ENCODE measurements around the gene ZXDC. TPM values are rescaled to one million over a fixed set of nuclear protein-coding genes. Genes with fewer than 3 reads are reported as not detected.

The ZXDC gene
- total RNA-seq, 1 donor from 2014 or later = 29.5 TPM

DNA sequence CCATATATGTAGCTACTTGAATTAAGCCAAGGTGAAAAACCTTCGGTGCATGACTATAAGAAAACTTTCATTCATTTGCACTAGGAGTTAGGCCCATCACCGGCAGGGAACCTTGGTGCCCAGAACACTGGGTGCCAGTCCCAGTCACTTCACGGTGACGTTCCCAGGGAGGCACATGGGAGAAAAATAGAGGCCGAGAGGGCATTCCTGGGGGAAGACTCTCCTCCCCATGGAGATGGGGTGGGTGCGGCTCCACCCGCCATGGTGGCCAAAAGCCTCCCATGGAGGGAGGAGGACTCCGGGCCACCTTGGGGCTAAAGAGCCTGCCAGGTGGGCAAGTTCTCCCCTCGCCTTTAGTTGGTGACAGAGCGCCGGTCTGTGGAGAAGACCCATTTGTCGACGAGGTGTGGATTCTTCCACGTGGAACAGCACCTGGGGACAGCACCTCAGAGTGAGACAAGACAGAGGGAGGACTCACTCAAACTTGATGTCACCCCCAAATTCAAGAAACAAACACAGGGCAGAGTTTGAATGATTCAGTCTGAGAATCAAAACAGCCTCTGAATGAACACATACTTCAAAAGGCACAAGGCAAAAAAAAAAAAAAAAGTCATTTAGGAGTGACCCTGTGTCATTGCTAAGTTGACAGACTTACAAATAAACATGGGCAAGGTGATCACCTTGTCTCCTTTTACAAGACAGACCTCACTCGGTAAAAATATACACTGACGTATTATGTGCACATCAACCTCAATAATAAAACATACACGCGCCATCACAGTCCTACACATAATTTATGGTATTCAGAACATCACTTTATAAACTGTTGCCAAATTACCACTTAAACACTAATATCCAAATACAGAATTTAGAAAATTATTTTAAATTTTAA lies 38.6 kb downstream of the ZXDC start:
- no peak for DNase-seq (ENCODE audit: low read depth)

DNA sequence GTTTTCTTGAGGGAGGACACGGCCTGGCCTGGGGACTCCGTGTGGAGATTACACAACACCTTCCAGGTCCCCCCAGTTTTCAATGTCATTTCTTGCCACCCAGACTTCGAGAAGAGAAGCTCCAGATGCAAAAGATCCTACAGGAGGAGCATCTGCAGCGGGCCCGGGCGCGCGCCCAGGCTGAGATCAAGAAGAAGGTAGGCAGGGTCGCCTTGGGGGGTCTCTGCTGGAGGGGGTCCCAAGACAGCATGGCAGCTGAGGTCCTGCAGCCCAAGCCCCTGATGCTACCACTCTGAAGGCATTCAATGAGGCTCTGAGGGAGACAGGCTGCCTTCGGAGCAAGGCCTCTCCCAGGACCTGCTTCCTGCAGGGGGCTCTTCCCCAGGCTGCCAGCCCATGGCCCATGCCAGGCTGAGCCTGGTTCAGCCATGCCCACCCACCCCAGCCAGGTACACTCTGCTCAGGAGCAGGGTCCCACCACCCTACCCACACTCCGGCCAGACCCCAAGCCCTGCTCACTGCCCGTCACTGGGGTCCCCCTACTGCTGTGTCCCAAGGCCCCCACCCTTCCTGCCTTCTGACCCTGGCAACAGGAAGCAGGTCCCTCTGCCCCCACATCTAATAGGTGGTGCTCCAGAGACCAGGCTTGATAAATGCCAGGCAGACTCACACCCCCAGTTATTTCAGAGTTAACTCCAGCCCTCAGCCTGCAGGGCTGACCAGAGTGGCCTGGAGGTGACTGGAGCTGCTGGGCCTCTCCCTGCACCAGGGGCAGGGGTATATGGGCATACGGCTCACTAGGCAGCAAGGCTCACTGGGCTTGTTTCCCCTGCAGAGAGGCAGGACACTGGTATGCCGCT lies 40.0 kb downstream of the ZXDC start:
- DNase-seq (ENCODE audit: low read depth) = no peak

DNA sequence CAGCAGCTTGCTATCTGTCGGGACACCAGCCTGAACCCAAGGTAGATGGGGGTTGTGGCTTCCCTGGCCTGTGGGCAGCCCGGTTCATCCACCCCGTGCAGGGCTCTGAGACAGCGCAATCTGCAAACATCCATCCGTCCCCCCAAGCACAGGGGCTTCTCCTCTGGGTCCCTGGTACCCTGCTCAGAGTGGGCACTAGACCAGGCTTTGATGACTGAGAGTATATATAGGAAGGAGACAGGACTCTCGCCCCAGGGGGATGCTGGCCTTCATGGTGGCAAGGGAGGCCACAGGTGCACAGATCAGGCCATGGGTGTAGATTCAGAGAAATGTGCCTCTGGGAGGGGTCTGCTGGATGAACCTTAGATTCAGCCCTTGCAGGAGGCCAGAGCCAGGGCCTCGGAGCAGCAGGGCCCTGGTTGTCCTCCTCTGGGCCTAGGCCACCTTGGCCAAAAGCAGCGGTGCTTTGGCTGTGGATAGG lies 40.7 kb downstream of the ZXDC start:
- no peak for DNase-seq (ENCODE audit: low read depth)

DNA sequence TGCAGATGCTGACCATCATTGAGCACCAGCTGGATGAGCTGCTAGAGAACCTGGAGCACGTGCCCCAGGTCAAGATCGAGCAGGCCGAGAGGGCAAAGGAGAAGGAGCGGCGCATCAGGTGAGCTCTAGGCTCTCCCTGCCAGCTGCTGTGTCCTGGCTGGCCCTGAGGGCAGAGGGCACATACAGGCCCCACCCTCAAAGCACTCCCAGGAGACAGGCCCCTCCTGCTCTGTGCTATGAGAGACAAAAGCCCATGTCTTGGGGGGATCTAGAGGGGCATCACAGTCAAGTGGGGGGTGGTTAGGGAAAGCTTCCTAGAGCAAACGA lies 41.5 kb downstream of the ZXDC start:
- DNase-seq (ENCODE audit: low read depth) = no peak

DNA sequence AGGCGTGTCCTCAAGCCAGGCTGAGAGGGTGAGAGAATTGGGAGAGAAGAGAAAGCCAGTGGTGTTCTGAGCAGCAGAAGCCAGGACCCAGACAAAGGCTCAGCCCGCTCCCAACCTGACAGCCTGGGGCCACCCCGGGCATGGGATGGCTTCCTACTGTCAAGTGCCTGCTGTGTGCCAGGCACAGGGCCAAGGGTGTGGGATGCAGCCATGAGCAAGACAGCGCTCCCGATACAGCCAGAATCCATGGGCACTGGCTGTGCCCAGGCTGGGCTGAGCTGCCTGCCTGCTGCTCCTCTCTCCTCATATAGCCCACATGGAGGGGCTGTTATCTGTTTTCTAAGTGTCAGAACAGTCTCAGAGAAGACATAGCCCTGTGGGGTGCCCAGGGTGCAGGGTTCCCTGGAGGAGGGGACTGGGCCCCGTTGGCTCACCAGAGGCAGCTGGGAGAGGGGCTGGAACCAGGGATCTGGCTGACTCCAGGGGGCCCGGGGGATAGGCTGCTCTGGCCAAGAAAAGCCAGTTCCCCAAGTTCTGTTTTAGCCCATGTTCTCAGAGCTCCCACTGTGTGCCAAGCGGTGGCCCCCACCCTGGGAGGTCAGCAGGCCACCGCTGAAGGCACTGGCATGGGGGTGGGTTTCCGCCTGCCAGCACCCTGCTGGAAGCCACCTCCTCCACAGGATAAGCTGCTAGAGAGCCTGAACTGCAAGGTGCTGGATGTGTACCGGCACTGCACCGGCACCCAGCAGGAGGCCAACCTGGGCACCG lies 42.0 kb downstream of the ZXDC start:
- DNase-seq (ENCODE audit: low read depth) = no peak

DNA sequence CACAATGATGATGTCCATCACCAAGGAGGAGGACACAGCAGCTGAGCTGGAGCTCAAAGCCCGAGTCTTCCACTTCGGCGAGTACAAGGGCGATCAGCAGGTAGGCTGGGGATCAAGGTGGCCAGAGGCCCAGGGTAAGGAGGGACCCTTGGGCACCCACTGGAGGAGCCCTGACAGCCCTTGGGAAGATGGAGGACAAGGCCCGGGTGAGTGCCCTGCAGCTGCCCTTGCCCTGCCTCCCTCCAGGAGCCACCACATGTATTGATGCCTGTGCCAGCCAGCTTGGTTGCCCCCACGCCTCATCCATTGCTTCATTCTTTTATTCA lies 42.6 kb downstream of the ZXDC start:
- DNase-seq (ENCODE audit: low read depth) = no peak

DNA sequence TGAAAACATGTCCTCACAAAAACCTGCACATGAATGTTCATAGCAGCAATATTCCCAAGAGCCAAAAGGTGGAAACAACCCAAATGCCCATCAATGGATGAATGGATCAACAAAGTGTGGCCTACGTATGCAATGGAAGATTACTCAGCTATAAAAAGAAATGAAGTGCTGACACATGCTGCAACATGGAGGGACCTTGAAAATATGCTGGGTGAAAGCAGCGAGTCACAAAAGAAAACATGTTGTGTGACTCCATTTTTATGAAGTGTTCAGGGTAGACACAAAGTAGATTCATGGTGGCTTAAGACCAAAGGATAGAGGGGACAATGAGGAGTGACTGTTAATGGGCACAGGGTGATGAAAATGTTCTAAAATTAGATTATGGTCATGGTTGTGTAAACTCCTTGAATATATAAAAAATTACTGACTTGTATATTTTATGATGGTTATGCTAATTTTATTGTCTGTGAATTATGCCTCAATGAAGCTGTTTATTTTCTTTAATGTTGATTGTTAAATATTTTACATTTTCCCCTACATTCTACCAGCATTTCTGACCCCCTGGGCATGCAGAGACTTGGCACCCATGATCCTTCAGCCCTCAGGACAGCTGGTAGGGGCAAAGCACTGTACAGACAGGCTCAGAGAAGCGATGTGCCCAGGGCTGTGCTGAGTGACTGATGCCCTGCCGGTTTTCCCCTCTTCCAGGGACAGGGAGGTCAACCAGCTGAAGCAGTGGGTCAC lies 43.2 kb downstream of the ZXDC start:
- no peak for DNase-seq (ENCODE audit: low read depth)

DNA sequence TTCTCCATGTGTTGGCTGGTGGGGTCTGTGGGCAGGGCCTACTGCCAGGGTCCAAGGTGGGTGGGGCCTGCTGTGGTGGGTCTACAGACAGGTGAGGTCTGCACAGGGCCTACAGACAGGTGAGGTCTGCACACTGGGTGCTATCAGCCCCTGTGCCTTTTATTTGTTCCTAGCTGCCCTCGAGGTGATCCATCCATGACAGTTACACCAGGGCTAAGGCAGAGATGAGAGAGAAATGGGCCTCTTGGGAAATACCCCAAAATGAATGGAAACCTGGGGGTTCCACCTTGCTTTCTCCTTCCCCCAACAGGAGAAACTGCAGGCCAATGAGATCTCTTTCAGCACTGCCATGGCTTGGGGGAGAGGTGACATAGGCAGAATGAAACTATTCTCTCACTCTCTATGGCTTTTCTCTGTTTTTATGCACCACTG lies 44.6 kb downstream of the ZXDC start:
- no peak for DNase-seq (ENCODE audit: low read depth)

DNA sequence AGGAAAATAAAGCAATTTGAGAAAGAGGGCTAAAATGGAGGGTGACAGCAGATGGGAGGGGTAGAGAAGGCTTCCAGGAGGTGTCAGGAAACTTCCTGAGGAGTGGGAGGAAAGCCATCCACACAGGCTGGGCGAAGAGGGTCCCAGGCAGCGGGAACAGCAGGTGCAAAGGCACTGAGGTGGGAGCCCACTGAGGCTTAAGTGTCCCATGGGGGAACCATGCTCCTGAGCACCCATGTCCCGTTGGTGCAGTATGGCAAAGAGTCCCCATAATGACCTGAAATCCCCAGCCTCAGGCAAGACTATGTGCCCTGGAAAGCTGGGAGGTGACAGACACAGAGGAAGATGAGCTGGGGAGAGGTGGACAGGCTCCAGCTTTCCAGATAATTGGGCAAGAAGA lies 50.9 kb downstream of the ZXDC start:
- no peak for DNase-seq (ENCODE audit: low read depth)

DNA sequence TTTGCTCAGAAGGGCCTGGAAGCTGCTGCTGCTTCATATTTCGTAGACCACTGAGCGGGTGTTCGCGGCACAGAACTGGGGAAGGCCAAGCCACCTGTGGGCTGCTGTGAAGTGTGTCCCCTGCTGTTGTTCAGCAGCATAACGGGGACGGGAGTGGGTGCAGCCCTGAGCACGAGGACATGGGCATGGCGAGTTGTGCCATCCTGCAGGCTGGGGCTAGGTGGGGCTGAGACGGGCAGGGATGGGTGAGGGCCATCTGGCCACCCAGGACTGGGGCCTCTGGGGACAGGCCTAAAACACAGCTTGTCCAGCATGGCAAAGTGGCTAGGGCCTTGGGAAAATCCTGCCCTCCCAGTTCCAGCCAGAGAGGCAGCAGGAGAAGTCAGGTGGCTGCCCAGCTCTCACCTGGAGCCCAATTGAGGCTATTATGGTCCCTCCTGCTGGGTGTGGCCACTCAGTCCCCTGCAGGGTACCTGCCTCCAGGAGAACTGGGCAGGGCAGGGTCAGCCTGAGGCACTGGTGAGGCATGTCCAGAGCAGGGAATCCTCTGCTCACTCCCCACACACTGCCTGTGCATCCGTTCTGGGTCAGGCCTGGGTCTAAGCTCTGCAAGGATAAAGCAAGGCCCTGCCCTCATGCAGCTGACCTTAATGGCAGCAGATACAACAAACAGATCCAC lies 51.5 kb downstream of the ZXDC start:
- no peak for DNase-seq (ENCODE audit: low read depth)

DNA sequence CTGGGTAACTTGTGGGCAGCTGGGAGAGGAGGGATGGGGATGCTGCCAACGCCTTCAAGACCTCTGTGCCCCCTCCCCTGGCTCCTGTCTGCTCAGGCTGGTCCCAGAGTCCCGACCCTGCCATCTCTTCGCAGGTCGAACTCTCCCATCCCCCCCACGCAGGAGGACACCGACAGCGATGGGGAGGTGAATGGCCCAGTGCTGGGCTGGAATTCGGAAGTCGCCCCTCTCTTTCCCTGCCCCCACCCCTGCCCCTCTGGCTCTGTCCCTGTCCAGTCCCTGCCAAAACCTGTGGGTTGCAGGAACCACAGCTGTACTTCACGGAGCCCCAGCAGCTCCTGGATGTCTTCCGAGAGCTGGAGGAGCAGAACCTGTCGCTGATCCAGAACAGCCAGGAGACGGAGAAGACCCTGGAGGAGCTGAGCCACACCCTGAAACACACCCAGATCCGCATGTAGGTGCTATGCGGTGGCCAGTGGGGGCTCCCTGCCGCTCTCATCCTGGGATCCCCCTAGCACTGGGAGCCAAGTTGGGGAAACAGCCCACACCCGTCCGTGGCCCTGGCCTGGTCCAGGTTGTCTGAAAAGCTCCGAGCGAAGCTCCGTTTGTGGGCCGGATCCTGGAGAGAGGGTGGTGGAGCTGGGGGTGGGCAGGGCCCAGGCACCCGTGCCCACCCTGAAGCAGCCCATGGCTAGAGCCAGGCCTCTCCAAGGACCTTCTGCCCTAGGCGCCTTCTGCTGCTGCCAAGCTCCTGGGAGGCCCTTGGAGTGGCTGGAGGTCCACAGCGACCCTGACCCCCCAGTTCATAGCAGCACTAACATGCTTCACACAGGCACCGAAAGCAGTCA lies 52.3 kb downstream of the ZXDC start:
- no peak for DNase-seq (ENCODE audit: low read depth)

DNA sequence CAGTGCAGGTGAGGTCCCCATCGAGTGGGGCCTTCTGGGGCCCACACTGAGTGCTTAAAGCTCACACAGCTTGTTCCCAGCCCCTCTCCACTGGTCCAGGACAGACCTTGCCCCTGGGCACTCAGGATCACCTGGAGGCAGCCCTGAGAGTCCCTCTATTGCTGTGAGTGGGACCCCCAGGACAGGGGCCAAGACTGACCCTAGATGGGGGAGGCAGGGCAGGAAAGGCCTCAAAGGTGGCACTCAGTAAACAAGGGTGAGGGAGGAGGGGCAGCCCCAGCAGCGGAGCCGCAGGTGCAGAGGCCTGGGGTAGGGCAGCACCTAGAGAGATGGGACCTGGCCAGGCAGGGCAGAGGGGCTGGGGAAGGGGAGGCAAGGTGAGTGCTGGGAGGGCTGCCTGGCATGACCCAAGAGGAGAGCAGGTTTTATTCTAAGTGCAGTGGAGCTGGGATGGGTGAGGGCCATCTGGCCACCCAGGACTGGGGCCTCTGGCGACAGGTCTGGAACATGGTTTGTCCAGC lies 53.1 kb downstream of the ZXDC start:
- no peak for DNase-seq (ENCODE audit: low read depth)

DNA sequence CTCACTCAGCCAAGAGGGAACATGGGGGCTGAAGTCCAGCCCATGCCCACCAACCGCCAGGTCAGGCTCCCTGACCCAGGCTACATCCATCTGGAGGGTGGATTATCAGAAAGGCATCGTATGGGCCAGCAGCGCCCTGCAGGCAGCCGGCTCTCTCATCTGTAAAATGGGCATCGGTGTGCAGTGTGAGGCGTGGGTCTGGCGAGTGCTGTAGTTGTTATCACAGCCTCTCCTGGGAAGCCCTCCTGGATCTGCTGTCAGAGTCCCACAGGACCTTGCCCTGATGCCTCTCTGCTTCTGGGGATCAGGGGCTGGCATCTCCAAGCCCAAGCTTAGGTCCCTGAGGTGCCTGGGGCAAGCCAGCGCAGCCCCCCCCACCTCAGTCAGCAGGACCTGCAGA lies 53.6 kb downstream of the ZXDC start:
- no peak for DNase-seq (ENCODE audit: low read depth)

DNA sequence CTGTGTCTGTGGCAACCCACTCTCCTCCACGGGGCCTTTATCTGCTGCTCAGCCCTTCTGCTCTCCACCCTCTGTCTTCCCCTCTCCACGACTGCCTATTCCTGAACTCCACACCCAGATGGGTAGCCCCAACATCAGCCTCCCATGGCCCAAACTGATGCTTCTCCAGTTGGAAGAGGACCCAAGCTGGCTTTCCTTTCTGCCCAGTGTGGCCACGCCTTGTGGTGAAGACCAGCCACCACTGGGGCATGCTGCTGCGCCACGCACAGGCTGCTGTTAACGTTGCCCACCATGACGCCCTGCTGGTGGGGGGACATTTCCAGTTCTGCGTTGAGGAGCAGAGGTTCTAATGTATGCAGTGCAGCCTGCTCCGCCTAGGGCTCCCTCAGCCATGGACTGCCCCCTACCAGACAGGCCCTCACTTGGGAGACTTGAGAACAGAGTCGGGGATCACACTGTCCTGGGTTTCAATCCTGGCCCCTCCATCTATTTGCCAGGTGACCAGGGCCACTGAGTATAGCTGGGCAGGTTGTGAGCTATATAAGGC lies 54.0 kb downstream of the ZXDC start:
- DNase-seq (ENCODE audit: low read depth) = no peak

DNA sequence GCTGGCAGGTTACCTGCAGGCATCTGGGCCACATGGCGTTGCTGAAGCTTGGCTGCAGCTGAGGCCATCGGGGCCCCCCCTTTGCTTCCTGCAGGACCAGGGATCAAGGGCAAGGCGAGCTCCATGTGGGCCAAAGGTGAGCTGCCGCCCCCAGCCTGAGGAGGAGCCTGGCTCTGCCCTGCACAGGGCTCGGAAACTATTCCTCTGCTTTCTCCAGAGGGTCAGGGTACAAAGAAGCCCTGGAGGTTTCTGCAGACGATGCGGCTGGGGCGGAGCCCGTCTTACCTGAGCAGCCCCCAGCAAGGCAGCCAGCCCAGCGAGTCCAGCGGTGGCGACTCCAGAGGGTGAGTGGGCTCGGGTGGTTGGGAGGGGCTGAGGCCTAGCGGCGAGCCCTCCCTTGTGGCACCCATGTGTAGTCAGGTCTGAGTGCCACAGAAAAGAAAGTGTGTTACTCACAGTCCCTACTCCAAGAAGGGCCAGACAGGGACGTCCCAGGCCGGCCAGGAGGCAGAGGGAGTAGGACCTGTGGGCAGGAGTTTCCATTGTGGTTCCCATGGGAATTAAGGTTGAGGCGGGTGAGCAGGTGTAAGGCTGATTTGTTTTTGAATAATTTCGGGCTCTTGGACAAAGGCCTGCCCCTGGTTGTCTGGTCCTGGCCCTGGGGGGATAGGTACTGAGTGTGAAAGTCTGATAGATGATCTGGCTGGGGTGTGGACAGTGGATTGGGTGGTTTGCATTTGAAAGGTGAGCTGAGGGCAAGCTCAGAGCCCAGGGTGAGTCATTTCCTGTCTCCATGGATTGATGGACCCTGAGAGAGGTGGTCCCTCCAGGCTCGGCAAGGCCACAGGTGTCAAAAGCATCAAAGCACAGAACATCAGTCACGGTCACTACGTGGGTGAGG lies 55.6 kb downstream of the ZXDC start:
- DNase-seq (ENCODE audit: low read depth) = no peak

DNA sequence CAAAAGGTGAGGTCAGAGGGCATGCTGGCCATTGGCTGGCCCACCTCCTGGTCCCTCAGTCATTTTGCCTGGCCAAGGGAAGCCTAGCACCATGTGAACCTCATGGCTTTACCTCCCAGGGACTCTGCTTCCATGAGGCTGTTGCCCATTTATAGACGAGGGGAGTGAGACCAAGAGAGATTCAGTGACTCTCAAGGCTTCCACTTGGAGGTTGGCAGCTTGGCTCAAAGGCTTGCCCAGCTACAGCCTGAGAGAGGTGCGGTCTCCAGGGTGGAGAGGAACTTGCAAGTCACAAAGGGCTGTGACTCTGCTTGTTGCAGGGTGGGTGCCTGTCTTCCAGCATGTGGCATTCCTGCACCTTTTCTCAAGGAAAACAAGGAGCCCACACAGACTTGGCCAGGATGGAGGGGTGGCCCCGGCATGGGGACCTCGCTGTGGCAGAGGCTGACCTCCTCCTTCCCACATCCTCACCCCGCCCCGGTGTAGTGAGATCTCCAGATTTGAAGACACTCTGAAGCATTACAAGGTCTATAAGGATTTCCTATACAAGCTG lies 56.5 kb downstream of the ZXDC start:
- no peak for DNase-seq (ENCODE audit: low read depth)

DNA sequence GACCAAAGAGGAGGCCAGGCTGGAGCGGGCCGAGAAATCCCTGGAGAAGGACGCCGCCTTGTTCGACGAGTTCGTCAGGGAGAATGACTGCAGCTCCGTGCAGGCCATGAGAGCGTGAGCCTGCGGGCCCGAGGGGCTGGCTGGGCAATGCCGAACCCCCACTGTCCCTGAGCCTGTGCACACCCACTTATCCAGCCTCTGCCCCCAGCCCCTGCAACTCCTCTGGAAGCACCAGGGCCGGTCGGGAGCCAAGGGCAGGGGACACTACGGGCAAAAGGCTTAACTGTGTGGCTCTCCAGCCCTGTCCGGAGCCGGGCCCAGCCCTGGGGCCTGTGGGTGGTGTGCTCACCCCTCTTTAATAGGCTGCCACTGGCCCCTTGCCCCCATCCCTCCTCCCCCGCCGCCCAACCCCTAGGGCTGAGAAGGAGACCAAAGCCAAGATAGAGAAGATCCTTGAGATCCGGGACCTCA lies 57.0 kb downstream of the ZXDC start:
- no peak for DNase-seq (ENCODE audit: low read depth)

DNA sequence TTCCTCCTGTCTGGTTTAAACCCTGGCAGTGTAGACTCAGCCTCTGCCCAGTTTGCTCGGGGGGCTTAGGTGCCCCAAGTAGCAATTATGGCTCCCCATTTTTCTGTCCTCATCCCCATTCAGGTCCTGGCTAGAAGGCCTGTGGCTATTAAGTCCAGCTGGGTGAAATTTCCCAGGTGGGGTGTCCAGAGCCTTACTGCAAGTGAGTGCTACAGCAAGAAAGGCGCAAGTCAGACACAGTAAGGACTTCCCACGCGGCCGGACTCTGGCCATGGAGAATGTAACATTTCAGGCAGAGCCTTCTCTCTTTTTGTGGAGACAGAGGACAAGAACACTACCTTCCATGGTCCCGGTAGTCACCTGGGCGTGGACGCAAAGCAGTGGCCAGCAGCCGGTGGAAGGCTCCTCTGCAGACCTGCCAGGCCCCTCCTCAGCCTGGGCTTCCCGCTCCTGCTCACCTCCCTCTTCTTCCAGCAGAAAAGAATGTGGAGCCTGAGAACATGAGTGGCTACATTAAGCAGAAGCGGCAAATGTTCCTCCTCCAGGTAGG lies 57.6 kb downstream of the ZXDC start:
- no peak for DNase-seq (ENCODE audit: low read depth)

Measured in renal cortical epithelial cell (primary cell).